Bronchial epithelial cell (primary cell): Measurements from ENCODE around the gene FSD1L. TPM values are rescaled to one million over a fixed set of nuclear protein-coding genes. Genes with fewer than 3 reads are reported as not detected.

Experiments used
- DNase-seq: peaks from one replicate; pipeline ENCODE4 v3.0.0-alpha.2; 2010; ENCODE audit warnings: low read depth
- FAIRE-seq: peaks from 2 replicates; lab custom pipeline; 2011; peaks lifted over from hg19 to GRCh38; lab: Jason Lieb, UNC
- H3K27me3 ChIP-seq: 2 replicates; pipeline ENCODE4 v1.5.1; 2011; ENCODE audit warnings: low read length; ENCODE audit not compliant: control insufficient read depth, insufficient read depth
- H3K36me3 ChIP-seq: 2 replicates; pipeline ENCODE4 v1.5.1; 2011; ENCODE audit warnings: low read length; ENCODE audit not compliant: control insufficient read depth, insufficient read depth
- H3K4me3 ChIP-seq: 2 replicates; pipeline ENCODE4 v1.5.1; 2011; ENCODE audit warnings: mild to moderate bottlenecking, low read depth, low read length, control low read depth
- CTCF ChIP-seq: IDR thresholded peaks from 2 replicates; pipeline ENCODE4 v1.5.1; 2011; ENCODE audit warnings: mild to moderate bottlenecking, moderate library complexity, low read length, control low read depth, inconsistent platforms; ENCODE audit not compliant: insufficient read depth, severe bottlenecking
- total RNA-seq: library from RNA; depleted of rRNA; stranded (reverse); fragments of >200 nt; gene quantifications from 2 replicates; pipeline ENCODE4 v1.2.1, GENCODE V29; 2014

Gene FSD1L
- total RNA-seq, 1 donor from 2014 or later: 2.4 TPM

DNA sequence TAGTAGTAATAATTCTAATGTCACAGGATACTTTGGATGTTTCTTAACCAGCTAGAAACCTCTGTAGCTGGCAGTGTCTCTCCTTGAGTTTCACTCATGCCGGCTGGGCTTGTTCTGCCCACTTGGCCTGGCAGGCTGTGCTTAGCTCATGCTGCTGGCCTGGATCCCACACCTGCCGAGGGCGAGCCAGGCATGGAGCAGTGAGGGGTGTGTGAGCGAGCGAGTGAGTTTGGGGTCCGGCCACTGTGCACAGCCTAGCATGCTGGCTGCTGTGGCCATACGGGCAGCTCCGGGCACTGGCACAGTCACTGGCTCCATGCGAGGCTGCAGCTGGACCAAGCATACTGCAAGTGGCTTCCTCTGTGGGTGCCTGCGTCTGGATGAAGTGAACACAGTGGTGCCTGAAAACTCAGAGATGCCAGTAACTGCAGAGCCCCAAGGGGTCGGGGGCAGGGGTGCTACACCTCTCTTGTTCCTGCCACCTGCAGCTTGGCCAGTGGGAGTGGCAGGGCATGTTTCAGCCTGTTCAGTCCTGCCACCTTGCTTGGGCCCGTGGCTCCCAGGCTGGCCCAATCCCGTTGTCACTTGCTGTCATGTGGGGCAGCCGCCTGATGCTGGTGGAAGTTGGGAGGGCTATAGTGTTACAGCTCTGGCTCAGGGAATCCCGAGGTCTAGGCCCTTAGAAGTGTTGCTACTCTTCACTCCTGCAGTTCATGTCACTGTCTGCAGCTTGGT is 9.9 kb downstream of the FSD1L start:
- Histone ChIP-seq H3K27me3 (no peaks in the 10 kb centered on the region), H3K36me3 (no peaks in the 10 kb centered on the region), H3K4me3 (no peak overlapping the region)
- no peak for TF ChIP-seq CTCF
- no peak for DNase-seq
- FAIRE-seq: no peak

DNA sequence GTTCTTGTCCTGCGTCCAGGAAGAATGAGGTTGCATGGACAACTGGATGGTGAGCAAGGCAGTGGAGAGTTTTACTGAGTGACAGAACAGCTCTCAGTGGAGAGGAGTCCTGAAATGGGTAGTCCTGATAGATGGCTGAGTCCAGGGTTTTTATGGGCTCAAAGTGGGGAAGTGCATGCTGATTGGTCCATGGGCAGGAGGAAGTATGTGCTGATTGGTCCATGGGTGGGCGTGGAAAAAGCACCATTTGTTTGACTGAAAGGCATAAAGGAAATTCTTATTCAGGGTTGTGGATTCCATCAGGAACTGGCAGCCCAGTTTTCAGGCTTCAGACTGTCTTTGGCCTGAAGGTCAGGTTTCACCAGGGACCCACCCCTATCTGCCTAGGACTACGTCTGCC is 10.6 kb downstream of the FSD1L start:
- no peak for FAIRE-seq
- Histone ChIP-seq H3K4me3 (no peak overlapping the region), H3K27me3 (no peaks in the 10 kb centered on the region), H3K36me3 (no peaks in the 10 kb centered on the region)
- DNase-seq: no peak
- TF ChIP-seq CTCF: no peak

- no peak for TF ChIP-seq CTCF
- DNase-seq (no peak), FAIRE-seq (no peak)
- Histone ChIP-seq H3K27me3 (no peaks in the 10 kb centered on the region), H3K36me3 (no peaks in the 10 kb centered on the region), H3K4me3 (no peak overlapping the region)
Observed at GRCh38 chr9:105459336-105459735, 11.5 kb downstream of the FSD1L start.

DNA sequence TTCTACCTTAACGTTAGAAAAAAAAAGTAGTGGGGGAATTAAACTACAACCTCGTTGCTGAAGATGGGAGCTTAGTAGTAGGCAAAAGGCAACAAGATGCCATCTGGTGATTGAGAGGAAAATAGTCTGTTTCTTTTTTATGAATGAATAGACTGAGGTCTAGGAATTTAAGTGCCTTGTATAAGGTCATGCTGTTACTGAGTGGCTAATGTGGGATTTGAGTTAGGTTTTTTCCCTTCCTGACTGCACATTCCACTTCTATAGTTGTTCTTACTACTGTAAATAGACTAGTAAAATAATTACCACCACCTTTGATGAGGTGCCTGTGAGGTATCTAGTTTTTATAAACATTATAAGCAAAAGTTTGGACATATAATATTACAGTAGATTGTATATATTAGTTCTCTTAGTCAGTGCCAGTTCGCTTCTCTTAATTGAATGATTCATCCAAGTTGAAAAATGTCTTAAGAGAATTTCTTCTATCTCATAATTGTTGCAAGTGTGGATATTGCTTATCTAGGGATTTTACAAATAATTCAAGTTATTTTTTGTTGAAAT is 19.1 kb downstream of the FSD1L start:
- no peaks in the 10 kb centered on the region for H3K27me3 ChIP-seq
- no peak for TF ChIP-seq CTCF
- H3K4me3 ChIP-seq: no peak overlapping the region
- peaks cover 1% of the 10 kb centered on the region for H3K36me3 ChIP-seq
- FAIRE-seq: no peak
- no peak for DNase-seq

DNA sequence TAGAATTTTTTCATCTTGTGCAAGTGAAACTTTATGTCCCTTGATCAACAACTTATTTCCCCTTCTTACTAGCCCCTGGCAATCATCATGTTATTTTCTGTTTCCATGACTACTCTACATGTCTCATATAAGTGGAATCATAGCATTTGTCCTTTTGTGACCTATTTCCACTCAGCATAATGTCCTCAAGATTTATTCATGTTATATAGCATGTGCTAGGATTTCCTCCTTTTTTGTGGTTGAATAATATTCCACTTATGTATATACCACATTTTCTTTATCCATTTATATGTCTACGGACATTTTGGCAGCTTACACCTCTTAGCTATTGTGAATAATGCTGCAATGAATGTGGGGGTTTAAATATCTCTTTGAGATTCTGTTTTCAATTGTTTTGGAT is 21.0 kb downstream of the FSD1L start:
- Histone ChIP-seq H3K27me3 (no peaks in the 10 kb centered on the region), H3K36me3 (peaks cover 1% of the 10 kb centered on the region), H3K4me3 (no peak overlapping the region)
- no peak for FAIRE-seq
- TF ChIP-seq CTCF: no peak
- DNase-seq: no peak
